Measurements from ENCODE around the gene COBLL1.
"Not testable (repeated sequence)": the region's sequence is repeated elsewhere in the genome, so short reads cannot be mapped to it uniquely, and the experiment has no call there.

COBLL1 gene

DNA sequence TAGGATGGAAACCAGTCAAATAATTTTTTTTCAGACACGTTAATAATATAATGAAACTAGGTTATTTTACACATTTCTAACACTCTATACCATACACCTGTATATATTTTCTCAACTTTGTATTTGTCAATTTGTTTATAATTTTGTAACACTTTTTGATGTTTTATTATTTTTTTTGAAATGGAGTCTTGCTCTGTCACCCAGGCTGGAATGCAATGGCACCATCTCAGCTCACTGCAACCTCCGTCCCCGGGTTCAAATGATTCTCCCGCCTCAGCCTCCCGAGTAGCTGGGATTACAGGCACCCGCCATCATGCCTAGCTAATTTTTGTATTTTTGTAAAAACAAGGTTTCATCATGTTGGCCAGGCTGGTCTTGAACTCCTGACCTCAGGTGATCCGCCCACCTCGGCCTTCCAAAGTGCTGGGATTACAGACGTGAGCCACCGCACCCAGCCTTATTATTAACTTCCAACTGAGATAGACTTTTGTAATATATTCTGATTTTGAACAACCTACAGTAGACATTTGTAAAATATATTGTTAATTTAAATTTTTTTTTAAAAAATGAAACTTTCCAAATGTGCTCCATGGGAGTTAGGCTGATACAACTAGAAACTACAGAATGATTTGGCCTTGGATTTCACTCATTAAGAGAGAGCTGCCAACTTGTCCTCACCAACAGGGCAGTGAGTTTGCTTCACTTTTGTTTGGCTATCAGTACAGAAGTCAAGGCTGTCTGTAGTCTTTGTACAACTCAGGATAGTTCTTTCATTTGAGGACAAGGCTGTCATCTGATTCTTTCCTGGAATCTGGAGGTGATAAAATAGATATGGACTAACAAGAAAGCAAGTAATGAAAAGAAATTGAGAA lies 33.9 kb upstream of the COBLL1 start:
- no peaks in the 10 kb centered on the region for H3K36me3 ChIP-seq (ENCODE audit: control insufficient read depth in 1 of 2, insufficient read depth in 2 of 2, low read length in 2 of 2)
- H3K9me3 ChIP-seq (ENCODE audit: control insufficient read depth in 1 of 2, low read length in 2 of 2), result no peaks in the 10 kb centered on the region
- peaks cover 0 to 10% of the 10 kb centered on the region in 2 donors for H3K4me1 ChIP-seq (ENCODE audit: control insufficient read depth in 1 of 2, insufficient read depth in 2 of 2, low read length in 2 of 2)
- no peak overlapping the region for H3K9ac ChIP-seq (ENCODE audit: low read depth in 1 of 2, low read length in 2 of 2)
- H3K27me3 ChIP-seq (ENCODE audit: control insufficient read depth in 1 of 2, insufficient read depth in 2 of 2, low read length in 2 of 2), result no peaks in the 10 kb centered on the region
- no peak overlapping the region for H3K4me3 ChIP-seq (ENCODE audit: low read depth in 1 of 2, low read length in 2 of 2)
- H3K27ac ChIP-seq (ENCODE audit: low read depth, low read length), result no peak overlapping the region

DNA sequence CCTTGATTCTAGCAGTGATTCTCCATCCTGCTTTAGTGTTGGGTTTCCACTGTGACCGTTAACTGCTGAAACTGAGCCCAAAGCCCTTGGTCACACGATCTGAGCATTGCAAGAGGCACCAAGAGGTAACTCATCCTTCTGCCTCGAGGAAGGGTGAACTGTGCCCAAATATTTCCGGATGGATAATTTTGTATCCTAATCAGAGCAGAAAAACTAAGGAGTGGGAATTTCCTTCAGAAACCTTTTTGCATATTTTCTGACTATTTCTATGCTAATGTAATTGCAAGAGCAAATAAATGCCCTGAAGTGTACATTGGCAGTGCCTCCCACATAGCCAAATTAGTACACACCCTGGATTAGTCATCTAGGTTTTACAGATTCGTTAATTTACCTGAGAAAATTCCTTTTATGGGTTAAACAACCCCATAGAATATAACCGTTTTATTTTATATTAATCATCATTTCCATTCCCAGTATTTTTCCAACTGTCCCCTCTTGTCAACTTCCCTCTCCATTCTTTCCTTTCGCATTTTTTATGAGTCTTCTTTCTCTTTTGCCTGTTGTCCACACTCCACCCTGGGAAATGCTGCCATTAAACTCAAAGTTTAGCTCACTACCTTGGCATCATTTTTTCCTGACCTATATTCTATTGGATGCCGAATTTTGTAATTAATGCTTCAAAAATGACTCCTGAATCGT lies 31.7 kb upstream of the COBLL1 start:
- no peak overlapping the region for H3K4me3 ChIP-seq (ENCODE audit: low read depth in 1 of 2, low read length in 2 of 2)
- no peaks in the 10 kb centered on the region for H3K36me3 ChIP-seq (ENCODE audit: control insufficient read depth in 1 of 2, insufficient read depth in 2 of 2, low read length in 2 of 2)
- no peaks in the 10 kb centered on the region for H3K4me1 ChIP-seq (ENCODE audit: control insufficient read depth in 1 of 2, insufficient read depth in 2 of 2, low read length in 2 of 2)

DNA sequence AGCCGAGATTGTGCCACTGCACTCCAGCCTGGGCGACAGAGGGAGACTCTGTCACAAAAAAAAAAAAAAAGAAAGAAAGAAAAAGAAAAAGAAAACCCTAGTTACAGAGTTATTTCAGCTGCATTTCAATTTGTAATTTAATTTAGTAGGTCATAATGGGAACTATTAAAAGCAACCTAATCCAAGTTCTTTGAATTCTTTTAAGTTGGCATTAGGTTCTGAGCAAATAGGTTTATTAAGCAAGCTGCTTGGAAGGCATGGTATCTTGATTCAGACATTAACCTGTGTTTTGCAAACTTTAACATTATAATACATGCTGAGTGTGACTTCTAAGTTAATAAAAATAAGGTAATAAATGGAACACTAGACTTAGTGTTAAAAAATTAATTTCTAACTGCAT lies 29.8 kb upstream of the COBLL1 start:
- no peak overlapping the region for H3K4me3 ChIP-seq (ENCODE audit: low read depth in 1 of 2, low read length in 2 of 2)
- no peaks in the 10 kb centered on the region for H3K9me3 ChIP-seq (ENCODE audit: control insufficient read depth in 1 of 2, low read length in 2 of 2)
- no peaks in the 10 kb centered on the region for H3K4me1 ChIP-seq (ENCODE audit: control insufficient read depth in 1 of 2, insufficient read depth in 2 of 2, low read length in 2 of 2)
- H3K36me3 ChIP-seq (ENCODE audit: control insufficient read depth in 1 of 2, insufficient read depth in 2 of 2, low read length in 2 of 2), result no peaks in the 10 kb centered on the region
- H3K9ac ChIP-seq (ENCODE audit: low read depth in 1 of 2, low read length in 2 of 2), result no peak overlapping the region
- H3K27ac ChIP-seq (ENCODE audit: low read depth, low read length), result no peak overlapping the region
- no peaks in the 10 kb centered on the region for H3K27me3 ChIP-seq (ENCODE audit: control insufficient read depth in 1 of 2, insufficient read depth in 2 of 2, low read length in 2 of 2)

More for the DNA sequence above, 31.7 kb upstream of the COBLL1 start:
- Histone ChIP-seq H3K27ac (ENCODE audit: low read depth, low read length) (no peak overlapping the region), H3K9ac (ENCODE audit: low read depth in 1 of 2, low read length in 2 of 2) (no peak overlapping the region), H3K27me3 (ENCODE audit: control insufficient read depth in 1 of 2, insufficient read depth in 2 of 2, low read length in 2 of 2) (no peaks in the 10 kb centered on the region), H3K9me3 (ENCODE audit: control insufficient read depth in 1 of 2, low read length in 2 of 2) (no peaks in the 10 kb centered on the region)

DNA sequence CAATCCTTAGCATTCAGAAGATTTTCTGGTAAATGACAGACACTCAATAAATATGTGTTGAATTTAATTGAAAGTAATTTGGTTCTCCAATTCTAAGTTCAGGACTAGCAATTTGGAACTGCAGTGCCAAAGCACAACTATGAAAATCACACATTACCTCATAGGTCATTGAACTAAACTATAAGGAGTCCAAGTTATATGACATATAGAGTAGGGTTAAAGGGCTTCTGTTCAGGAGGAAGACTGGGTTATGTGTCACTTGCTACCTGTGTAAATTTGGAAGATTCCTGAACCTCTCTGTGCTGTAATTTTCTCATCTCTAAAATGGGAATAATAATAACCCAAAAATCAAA lies 27.8 kb upstream of the COBLL1 start:
- Histone ChIP-seq H3K27ac (ENCODE audit: low read depth, low read length) (no peak overlapping the region), H3K4me1 (ENCODE audit: control insufficient read depth in 1 of 2, insufficient read depth in 2 of 2, low read length in 2 of 2) (no peaks in the 10 kb centered on the region), H3K4me3 (ENCODE audit: low read depth in 1 of 2, low read length in 2 of 2) (no peak overlapping the region), H3K36me3 (ENCODE audit: control insufficient read depth in 1 of 2, insufficient read depth in 2 of 2, low read length in 2 of 2) (no peaks in the 10 kb centered on the region), H3K27me3 (ENCODE audit: control insufficient read depth in 1 of 2, insufficient read depth in 2 of 2, low read length in 2 of 2) (no peaks in the 10 kb centered on the region), H3K9me3 (ENCODE audit: control insufficient read depth in 1 of 2, low read length in 2 of 2) (no peaks in the 10 kb centered on the region), H3K9ac (ENCODE audit: low read depth in 1 of 2, low read length in 2 of 2) (no peak overlapping the region)

DNA sequence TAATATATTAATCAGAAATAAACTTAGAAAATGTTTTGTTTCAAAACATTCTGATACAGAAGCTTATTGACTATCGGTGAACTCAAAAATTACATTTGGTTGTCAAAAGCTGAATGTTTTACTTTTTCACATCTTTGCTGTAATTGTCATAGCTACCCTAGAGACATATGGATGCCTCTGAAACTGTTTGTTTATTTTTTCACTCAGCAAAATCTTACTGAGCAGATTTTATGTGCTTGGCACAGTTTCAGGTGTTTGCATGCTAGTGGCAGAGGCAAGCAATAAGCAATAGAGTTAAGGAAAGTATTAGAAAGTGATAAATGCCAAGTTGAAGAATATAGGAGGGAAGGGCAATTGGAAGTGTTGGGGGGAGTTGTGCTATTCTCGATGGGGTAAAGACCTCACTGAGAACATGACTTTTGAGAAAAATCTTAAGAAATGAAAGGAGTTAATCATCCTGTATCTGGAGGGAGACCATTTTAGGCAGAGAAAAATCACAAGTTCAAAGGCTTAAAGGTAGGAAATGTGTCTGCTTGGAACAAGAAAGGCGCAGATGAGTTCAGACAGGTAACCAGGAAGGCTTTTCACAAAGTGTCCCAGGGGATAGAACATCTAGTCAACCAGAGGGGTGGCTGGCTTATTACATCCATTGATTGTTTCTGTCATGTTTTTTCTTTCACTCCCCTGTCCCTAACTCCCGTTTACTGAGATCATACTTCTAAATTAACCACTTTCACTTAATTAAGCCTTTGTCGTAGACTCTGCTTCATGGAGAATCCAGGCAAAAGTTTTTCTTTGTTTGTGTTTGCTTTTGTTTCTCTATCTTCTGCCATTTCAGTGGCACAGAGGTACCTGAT lies 27.2 kb upstream of the COBLL1 start:
- Histone ChIP-seq H3K4me1 (ENCODE audit: control insufficient read depth in 1 of 2, insufficient read depth in 2 of 2, low read length in 2 of 2) (no peaks in the 10 kb centered on the region), H3K27ac (ENCODE audit: low read depth, low read length) (no peak overlapping the region), H3K9me3 (ENCODE audit: control insufficient read depth in 1 of 2, low read length in 2 of 2) (no peaks in the 10 kb centered on the region), H3K27me3 (ENCODE audit: control insufficient read depth in 1 of 2, insufficient read depth in 2 of 2, low read length in 2 of 2) (no peaks in the 10 kb centered on the region), H3K36me3 (ENCODE audit: control insufficient read depth in 1 of 2, insufficient read depth in 2 of 2, low read length in 2 of 2) (no peaks in the 10 kb centered on the region), H3K4me3 (ENCODE audit: low read depth in 1 of 2, low read length in 2 of 2) (no peak overlapping the region), H3K9ac (ENCODE audit: low read depth in 1 of 2, low read length in 2 of 2) (no peak overlapping the region)

DNA sequence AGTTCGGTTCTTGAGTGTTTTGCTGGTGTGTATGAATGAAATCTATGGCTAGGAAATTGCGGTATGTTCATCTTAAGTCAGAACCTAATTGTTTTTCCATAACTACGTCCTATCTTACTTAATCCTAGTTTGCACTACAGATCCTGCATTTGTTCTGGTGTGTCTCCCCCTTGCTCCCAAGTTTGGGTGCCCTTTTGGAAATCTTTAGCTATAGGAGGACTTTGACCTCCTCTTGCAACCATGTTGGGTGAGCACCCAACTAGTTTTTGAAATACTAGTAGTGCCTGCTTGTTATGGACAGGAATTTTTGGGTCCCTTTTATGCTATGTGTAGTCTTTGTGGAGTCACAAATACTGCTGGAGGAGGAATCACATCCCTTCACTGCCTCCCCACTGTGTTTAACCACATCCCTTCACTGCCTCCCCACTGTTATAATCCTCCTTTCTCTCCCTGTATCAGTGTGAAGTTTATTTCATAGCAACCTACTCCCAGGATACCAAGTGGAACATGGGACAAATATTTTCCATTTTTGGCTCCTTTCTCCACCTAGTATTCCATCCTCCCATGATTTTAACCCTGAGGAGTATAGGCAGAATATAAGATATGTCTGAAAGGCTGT lies 26.3 kb upstream of the COBLL1 start:
- H3K4me1 ChIP-seq (ENCODE audit: control insufficient read depth in 1 of 2, insufficient read depth in 2 of 2, low read length in 2 of 2), result no peaks in the 10 kb centered on the region
- H3K27ac ChIP-seq (ENCODE audit: low read depth, low read length), result no peak overlapping the region
- no peaks in the 10 kb centered on the region for H3K9me3 ChIP-seq (ENCODE audit: control insufficient read depth in 1 of 2, low read length in 2 of 2)
- no peak overlapping the region for H3K4me3 ChIP-seq (ENCODE audit: low read depth in 1 of 2, low read length in 2 of 2)
- H3K9ac ChIP-seq (ENCODE audit: low read depth in 1 of 2, low read length in 2 of 2), result no peak overlapping the region
- no peaks in the 10 kb centered on the region for H3K36me3 ChIP-seq (ENCODE audit: control insufficient read depth in 1 of 2, insufficient read depth in 2 of 2, low read length in 2 of 2)
- H3K27me3 ChIP-seq (ENCODE audit: control insufficient read depth in 1 of 2, insufficient read depth in 2 of 2, low read length in 2 of 2), result no peaks in the 10 kb centered on the region

DNA sequence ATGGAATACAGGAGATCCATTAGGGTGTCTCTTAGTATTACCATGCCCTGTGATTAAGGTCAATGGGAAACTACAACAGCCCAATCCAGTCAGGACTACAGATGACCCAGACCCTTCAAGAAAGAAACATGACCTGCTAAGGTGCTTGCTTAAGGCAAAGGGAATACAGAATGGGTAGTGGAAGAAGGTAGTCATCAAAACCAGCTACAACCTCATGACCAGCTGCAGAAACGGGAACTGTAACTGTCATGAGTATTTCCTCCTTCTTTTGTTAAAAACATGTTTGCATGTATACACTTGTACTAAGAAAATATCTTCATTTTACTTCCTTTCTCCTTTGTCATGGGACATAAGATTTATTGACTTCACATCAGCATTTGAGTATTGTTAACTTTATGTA lies 24.8 kb upstream of the COBLL1 start:
- not testable (repeated sequence) for H3K9me3 ChIP-seq (ENCODE audit: control insufficient read depth in 1 of 2, low read length in 2 of 2); H3K27ac ChIP-seq (ENCODE audit: low read depth, low read length); H3K27me3 ChIP-seq (ENCODE audit: control insufficient read depth in 1 of 2, insufficient read depth in 2 of 2, low read length in 2 of 2); H3K9ac ChIP-seq (ENCODE audit: low read depth in 1 of 2, low read length in 2 of 2); H3K4me3 ChIP-seq (ENCODE audit: low read depth in 1 of 2, low read length in 2 of 2); H3K4me1 ChIP-seq (ENCODE audit: control insufficient read depth in 1 of 2, insufficient read depth in 2 of 2, low read length in 2 of 2); H3K36me3 ChIP-seq (ENCODE audit: control insufficient read depth in 1 of 2, insufficient read depth in 2 of 2, low read length in 2 of 2)

DNA sequence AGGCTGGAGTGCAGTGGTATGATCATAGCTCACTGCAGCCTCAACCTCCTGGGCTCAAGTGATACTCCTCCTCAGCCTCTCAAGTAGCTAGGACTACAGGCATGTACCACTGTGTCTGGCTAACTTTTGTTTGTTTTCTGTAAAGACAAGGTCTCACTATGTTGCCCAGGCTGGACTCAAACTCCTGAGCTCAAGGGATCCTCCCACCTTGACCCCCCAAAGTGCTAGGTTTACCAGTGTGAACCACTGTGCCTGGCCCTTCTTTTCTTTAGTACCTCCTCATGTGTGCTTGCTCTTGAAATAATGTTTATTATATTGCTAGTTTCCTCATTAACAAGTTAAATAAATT lies 19.0 kb upstream of the COBLL1 start:
- no peak overlapping the region for H3K27ac ChIP-seq (ENCODE audit: low read depth, low read length)
- no peaks in the 10 kb centered on the region for H3K36me3 ChIP-seq (ENCODE audit: control insufficient read depth in 1 of 2, insufficient read depth in 2 of 2, low read length in 2 of 2)
- H3K27me3 ChIP-seq (ENCODE audit: control insufficient read depth in 1 of 2, insufficient read depth in 2 of 2, low read length in 2 of 2), result no peaks in the 10 kb centered on the region
- no peaks in the 10 kb centered on the region for H3K9me3 ChIP-seq (ENCODE audit: control insufficient read depth in 1 of 2, low read length in 2 of 2)
- no peaks in the 10 kb centered on the region for H3K4me1 ChIP-seq (ENCODE audit: control insufficient read depth in 1 of 2, insufficient read depth in 2 of 2, low read length in 2 of 2)
- no peak overlapping the region for H3K9ac ChIP-seq (ENCODE audit: low read depth in 1 of 2, low read length in 2 of 2)
- H3K4me3 ChIP-seq (ENCODE audit: low read depth in 1 of 2, low read length in 2 of 2), result no peak overlapping the region

DNA sequence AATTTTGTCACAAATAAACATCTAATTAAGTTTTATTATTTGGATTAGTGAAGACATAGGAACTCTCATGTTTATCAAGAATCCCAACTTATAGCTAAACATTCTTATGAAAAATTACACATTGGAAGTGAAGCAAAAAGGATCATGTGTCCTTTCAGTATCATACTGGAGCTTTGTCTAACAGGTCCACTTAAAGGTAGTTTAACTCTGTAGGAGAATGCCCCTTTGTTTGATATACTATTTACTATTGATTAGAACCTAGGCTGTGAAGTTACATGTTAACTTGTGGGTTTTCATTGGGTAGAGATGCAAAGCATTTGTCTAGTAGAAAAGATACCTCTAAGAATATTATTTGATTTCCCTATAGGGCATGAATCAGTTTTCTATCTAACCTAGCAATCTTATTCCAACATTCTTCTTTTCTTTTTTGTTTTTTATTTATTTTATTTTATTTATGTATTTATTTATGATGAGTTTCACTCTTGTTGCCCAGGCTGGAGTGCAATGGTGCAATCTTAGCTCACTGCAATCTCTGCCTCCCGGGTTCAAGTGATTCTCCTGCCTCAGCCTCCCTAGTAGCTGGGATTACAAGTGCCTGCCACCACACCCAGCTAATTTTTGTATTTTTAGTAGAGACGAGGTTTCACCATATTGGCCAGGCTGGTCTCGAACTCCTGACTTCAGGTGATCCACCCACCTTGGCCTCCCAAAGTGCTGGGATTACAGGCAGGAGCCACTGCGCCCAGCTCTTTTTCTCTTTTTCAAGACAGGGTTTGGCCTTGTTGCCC lies 18.5 kb upstream of the COBLL1 start:
- H3K9ac ChIP-seq (ENCODE audit: low read depth in 1 of 2, low read length in 2 of 2); H3K9me3 ChIP-seq (ENCODE audit: control insufficient read depth in 1 of 2, low read length in 2 of 2); H3K4me3 ChIP-seq (ENCODE audit: low read depth in 1 of 2, low read length in 2 of 2); H3K4me1 ChIP-seq (ENCODE audit: control insufficient read depth in 1 of 2, insufficient read depth in 2 of 2, low read length in 2 of 2); H3K27ac ChIP-seq (ENCODE audit: low read depth, low read length); H3K27me3 ChIP-seq (ENCODE audit: control insufficient read depth in 1 of 2, insufficient read depth in 2 of 2, low read length in 2 of 2); H3K36me3 ChIP-seq (ENCODE audit: control insufficient read depth in 1 of 2, insufficient read depth in 2 of 2, low read length in 2 of 2): not testable (repeated sequence)
